ENCODE results near the gene ATP11A.

- TF ChIP-seq POLR2AphosphoS5 (IDR thresholded peaks at IDR 0.05; ENCODE audit: borderline replicate concordance, low read depth, low read length): no peak
- TF ChIP-seq EZH2 (IDR thresholded peaks at IDR 0.05): no peak
These were observed 47.5 kb downstream of the ATP11A start for GRCh38 chr13:112737294-112737693.
